HepG2 (cell line): ENCODE measurements around the gene ITPK1. TPM values are rescaled to one million over a fixed set of nuclear protein-coding genes. Genes with fewer than 3 reads are reported as not detected.
A peak's percentile ranks its signal among the peaks of the same experiment; 100 is the strongest.

Source experiments
- IKZF4 ChIP-seq: sonication (generic); formaldehyde crosslinking; IDR thresholded peaks from 2 replicates; pipeline ENCODE4 v1.5.1; 2020; ENCODE audit warnings: borderline replicate concordance, mild to moderate bottlenecking, low read depth, missing genetic modification reagents; ENCODE audit errors: not compliant biosample characterization
- REXO4 ChIP-seq: sonication (generic); formaldehyde crosslinking; IDR thresholded peaks from 2 replicates; pipeline ENCODE4 v1.8.0; 2022; ENCODE audit warnings: missing genetic modification reagents, mild to moderate bottlenecking, borderline replicate concordance
- RXRB ChIP-seq: IDR thresholded peaks from 2 replicates; pipeline ENCODE4 v1.6.1; 2016; ENCODE audit warnings: borderline replicate concordance, missing genetic modification reagents, missing compliant biosample characterization
- ZBTB21 ChIP-seq: sonication (generic); formaldehyde crosslinking; IDR thresholded peaks from 2 replicates; pipeline ENCODE4 v1.4.0; 2020; ENCODE audit warnings: missing genetic modification reagents
- ZFP36L2 ChIP-seq: sonication (generic); formaldehyde crosslinking; IDR thresholded peaks from 2 replicates; pipeline ENCODE4 v1.4.0; 2020; ENCODE audit warnings: missing genetic modification reagents
- ZNF12 ChIP-seq: sonication (generic); formaldehyde crosslinking; IDR thresholded peaks from 2 replicates; pipeline ENCODE4 v1.5.0; 2020; ENCODE audit warnings: missing genetic modification reagents
- ZNF350 ChIP-seq: sonication (generic); formaldehyde crosslinking; IDR thresholded peaks from 2 replicates; pipeline ENCODE4 v1.4.0; 2020; ENCODE audit warnings: mild to moderate bottlenecking, low read depth, missing genetic modification reagents, borderline replicate concordance
- ZNF616 ChIP-seq: sonication (generic); formaldehyde crosslinking; IDR thresholded peaks from 2 replicates; pipeline ENCODE4 v1.5.0; 2020; ENCODE audit warnings: low read depth, mild to moderate bottlenecking, missing genetic modification reagents
- ZNF891 ChIP-seq: sonication (generic); formaldehyde crosslinking; IDR thresholded peaks from 2 replicates; pipeline ENCODE4 v1.5.0; 2020; ENCODE audit warnings: mild to moderate bottlenecking, missing genetic modification reagents
- polyA plus RNA-seq, 8 experiments: library from polyadenylated mRNA; depleted of rRNA in 3 of 8; stranded (reverse) in 7 of 8; unstranded in 1 of 8; fragments of >200 nt; fragmentation: Illumina TruSeq in 4 of 8; extraction: Trizol in 4 of 8; gene quantifications; 2 replicates each; pipeline versions ENCODE4 v1.2.1 to v1.2.3, GENCODE V29; 2011 to 2016; ENCODE audit warnings: low read depth in 4 of 8, missing spikeins in 1 of 8, mixed read lengths in 1 of 8; ENCODE audit not compliant: insufficient read depth in 1 of 8
- total RNA-seq, 5 experiments: library from RNA; depleted of rRNA; stranded (reverse); fragments of >200 nt; fragmentation: Illumina TruSeq; extraction: Trizol; gene quantifications; 2 replicates each; pipeline ENCODE4 v1.2.3, GENCODE V29; 2016; ENCODE audit warnings: low read depth in 1 of 5
- TF ChIP-seq, protein P1 (sequence below): sonication (generic); formaldehyde crosslinking; IDR thresholded peaks from 2 replicates; pipeline ENCODE4 v1.4.0; 2020; ENCODE audit warnings: missing genetic modification reagents, borderline replicate concordance
- TF ChIP-seq, protein P2 (sequence below): sonication (generic); formaldehyde crosslinking; IDR thresholded peaks from 2 replicates; pipeline ENCODE4 v1.9.0; 2021; ENCODE audit warnings: missing genetic modification reagents, borderline replicate concordance
- TF ChIP-seq, protein P3 (sequence below): sonication (generic); formaldehyde crosslinking; IDR thresholded peaks from 2 replicates; pipeline ENCODE4 v1.4.0; 2020; ENCODE audit warnings: missing genetic modification reagents
- TF ChIP-seq, protein P4 (sequence below): sonication (generic); formaldehyde crosslinking; IDR thresholded peaks from 2 replicates; pipeline ENCODE4 v1.5.1; 2020; ENCODE audit warnings: mild to moderate bottlenecking, missing genetic modification reagents, moderate library complexity
- TF ChIP-seq, protein P5 (sequence below): sonication (generic); formaldehyde crosslinking; IDR thresholded peaks from 2 replicates; pipeline ENCODE4 v1.8.0; 2022; ENCODE audit warnings: mild to moderate bottlenecking, missing genetic modification reagents, moderate library complexity

ITPK1 gene
- total and polyA plus RNA-seq, 2 of the 13 experiments (the other 11 are each of a cell fraction or from before 2014, with no cell fraction given), result 20.5 to 47.5 TPM

DNA sequence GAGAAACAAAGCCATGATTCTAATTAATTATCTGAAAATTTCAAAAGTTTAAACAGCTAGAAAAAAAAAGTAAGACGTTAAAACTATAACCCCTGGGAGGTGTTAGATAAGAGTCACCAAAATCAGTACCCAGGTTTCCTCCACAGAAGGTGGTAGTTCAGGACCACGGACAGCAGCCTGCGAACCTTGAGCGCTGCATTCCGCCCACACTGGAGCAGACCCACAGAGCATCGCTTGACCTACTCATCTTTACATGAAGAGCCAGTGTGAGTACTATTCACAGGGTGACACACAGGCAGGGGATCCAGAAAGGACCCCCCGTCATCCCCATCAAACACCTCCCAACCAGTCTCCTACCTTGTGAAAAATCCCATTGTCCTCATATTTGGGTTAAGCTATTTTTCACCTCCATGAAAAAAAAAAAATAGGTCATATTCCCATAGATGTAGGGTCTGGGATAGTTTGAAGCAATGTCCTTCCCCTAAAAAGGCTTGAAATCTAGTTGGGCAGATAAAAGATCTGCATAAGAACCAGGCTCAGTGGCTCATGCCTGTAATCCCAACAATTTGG is 201.6 kb downstream of the ITPK1 start (continued):
- TF ChIP-seq, protein P1, sequence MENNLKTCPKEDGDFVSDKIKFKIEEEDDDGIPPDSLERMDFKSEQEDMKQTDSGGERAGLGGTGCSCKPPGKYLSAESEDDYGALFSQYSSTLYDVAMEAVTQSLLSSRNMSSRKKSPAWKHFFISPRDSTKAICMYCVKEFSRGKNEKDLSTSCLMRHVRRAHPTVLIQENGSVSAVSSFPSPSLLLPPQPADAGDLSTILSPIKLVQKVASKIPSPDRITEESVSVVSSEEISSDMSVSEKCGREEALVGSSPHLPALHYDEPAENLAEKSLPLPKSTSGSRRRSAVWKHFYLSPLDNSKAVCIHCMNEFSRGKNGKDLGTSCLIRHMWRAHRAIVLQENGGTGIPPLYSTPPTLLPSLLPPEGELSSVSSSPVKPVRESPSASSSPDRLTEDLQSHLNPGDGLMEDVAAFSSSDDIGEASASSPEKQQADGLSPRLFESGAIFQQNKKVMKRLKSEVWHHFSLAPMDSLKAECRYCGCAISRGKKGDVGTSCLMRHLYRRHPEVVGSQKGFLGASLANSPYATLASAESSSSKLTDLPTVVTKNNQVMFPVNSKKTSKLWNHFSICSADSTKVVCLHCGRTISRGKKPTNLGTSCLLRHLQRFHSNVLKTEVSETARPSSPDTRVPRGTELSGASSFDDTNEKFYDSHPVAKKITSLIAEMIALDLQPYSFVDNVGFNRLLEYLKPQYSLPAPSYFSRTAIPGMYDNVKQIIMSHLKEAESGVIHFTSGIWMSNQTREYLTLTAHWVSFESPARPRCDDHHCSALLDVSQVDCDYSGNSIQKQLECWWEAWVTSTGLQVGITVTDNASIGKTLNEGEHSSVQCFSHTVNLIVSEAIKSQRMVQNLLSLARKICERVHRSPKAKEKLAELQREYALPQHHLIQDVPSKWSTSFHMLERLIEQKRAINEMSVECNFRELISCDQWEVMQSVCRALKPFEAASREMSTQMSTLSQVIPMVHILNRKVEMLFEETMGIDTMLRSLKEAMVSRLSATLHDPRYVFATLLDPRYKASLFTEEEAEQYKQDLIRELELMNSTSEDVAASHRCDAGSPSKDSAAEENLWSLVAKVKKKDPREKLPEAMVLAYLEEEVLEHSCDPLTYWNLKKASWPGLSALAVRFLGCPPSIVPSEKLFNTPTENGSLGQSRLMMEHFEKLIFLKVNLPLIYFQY (CRISPR knock-in tag), result peak; percentile 59; the same call in 1 of the 2 replicates
- TF ChIP-seq ZNF616 (CRISPR knock-in tag) (no peak), REXO4 (CRISPR knock-in tag) (no peak), ZBTB21 (peak; percentile 37; the same call in 1 of the 2 replicates), ZNF891 (CRISPR knock-in tag) (peak; percentile 48; the same call in 1 of the 2 replicates), RXRB (peak; percentile 46; the same call in 1 of the 2 replicates), IKZF4 (peak; percentile 78), ZNF12 (peak; percentile 73), ZNF350 (CRISPR knock-in tag) (no peak), ZFP36L2 (CRISPR knock-in tag) (peak; percentile 58; the same call in 1 of the 2 replicates)
- TF ChIP-seq, protein P2, sequence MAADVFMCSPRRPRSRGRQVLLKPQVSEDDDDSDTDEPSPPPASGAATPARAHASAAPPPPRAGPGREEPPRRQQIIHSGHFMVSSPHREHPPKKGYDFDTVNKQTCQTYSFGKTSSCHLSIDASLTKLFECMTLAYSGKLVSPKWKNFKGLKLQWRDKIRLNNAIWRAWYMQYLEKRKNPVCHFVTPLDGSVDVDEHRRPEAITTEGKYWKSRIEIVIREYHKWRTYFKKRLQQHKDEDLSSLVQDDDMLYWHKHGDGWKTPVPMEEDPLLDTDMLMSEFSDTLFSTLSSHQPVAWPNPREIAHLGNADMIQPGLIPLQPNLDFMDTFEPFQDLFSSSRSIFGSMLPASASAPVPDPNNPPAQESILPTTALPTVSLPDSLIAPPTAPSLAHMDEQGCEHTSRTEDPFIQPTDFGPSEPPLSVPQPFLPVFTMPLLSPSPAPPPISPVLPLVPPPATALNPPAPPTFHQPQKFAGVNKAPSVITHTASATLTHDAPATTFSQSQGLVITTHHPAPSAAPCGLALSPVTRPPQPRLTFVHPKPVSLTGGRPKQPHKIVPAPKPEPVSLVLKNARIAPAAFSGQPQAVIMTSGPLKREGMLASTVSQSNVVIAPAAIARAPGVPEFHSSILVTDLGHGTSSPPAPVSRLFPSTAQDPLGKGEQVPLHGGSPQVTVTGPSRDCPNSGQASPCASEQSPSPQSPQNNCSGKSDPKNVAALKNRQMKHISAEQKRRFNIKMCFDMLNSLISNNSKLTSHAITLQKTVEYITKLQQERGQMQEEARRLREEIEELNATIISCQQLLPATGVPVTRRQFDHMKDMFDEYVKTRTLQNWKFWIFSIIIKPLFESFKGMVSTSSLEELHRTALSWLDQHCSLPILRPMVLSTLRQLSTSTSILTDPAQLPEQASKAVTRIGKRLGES (CRISPR knock-in tag), result peak; percentile 85; the same call in 1 of the 2 replicates
- TF ChIP-seq, protein P3, sequence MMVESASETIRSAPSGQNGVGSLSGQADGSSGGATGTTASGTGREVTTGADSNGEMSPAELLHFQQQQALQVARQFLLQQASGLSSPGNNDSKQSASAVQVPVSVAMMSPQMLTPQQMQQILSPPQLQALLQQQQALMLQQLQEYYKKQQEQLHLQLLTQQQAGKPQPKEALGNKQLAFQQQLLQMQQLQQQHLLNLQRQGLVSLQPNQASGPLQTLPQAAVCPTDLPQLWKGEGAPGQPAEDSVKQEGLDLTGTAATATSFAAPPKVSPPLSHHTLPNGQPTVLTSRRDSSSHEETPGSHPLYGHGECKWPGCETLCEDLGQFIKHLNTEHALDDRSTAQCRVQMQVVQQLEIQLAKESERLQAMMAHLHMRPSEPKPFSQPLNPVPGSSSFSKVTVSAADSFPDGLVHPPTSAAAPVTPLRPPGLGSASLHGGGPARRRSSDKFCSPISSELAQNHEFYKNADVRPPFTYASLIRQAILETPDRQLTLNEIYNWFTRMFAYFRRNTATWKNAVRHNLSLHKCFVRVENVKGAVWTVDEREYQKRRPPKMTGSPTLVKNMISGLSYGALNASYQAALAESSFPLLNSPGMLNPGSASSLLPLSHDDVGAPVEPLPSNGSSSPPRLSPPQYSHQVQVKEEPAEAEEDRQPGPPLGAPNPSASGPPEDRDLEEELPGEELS (CRISPR knock-in tag), result 0 out of 2 replicates have a peak, but pooled peaks have one; percentile 27
- TF ChIP-seq, protein P4, sequence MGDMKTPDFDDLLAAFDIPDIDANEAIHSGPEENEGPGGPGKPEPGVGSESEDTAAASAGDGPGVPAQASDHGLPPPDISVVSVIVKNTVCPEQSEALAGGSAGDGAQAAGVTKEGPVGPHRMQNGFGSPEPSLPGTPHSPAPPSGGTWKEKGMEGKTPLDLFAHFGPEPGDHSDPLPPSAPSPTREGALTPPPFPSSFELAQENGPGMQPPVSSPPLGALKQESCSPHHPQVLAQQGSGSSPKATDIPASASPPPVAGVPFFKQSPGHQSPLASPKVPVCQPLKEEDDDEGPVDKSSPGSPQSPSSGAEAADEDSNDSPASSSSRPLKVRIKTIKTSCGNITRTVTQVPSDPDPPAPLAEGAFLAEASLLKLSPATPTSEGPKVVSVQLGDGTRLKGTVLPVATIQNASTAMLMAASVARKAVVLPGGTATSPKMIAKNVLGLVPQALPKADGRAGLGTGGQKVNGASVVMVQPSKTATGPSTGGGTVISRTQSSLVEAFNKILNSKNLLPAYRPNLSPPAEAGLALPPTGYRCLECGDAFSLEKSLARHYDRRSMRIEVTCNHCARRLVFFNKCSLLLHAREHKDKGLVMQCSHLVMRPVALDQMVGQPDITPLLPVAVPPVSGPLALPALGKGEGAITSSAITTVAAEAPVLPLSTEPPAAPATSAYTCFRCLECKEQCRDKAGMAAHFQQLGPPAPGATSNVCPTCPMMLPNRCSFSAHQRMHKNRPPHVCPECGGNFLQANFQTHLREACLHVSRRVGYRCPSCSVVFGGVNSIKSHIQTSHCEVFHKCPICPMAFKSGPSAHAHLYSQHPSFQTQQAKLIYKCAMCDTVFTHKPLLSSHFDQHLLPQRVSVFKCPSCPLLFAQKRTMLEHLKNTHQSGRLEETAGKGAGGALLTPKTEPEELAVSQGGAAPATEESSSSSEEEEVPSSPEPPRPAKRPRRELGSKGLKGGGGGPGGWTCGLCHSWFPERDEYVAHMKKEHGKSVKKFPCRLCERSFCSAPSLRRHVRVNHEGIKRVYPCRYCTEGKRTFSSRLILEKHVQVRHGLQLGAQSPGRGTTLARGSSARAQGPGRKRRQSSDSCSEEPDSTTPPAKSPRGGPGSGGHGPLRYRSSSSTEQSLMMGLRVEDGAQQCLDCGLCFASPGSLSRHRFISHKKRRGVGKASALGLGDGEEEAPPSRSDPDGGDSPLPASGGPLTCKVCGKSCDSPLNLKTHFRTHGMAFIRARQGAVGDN (CRISPR knock-in tag), result no peak
- TF ChIP-seq, protein P5, sequence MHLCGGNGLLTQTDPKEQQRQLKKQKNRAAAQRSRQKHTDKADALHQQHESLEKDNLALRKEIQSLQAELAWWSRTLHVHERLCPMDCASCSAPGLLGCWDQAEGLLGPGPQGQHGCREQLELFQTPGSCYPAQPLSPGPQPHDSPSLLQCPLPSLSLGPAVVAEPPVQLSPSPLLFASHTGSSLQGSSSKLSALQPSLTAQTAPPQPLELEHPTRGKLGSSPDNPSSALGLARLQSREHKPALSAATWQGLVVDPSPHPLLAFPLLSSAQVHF (CRISPR knock-in tag), result no peak
